K562 (cell line): ENCODE data around the gene CCSER2. TPM values are rescaled to one million over a fixed set of nuclear protein-coding genes. Genes with fewer than 3 reads are reported as not detected.

Source experiments
- ATAC-seq: fragments of 200-7000 bp; cut with Tn5 transposase; 3 replicates; pipeline ENCODE4 v1.9.1; 2020; ENCODE audit warnings: moderate library complexity
- BruUV-seq: library from RNA; stranded (reverse); fragments of 400-500 nt; replicated peaks from 2 replicates; lab custom pipeline; 2021; lab: Mats Ljungman, UMichigan
- CTCF ChIA-PET: fragments of 300-600 bp; formaldehyde crosslinking; extraction: SDS; loops from one replicate; lab custom pipeline; 2021; ENCODE audit warnings: low intra/inter-chr PET ratio; lab: Yijun Ruan, JAX
- POLR2A ChIA-PET: fragments of 300-600, 350-650 bp; sonication (Branson Sonifier 250); formaldehyde crosslinking; extraction: SDS; loops from one replicate; lab custom pipeline; 2021; ENCODE audit warnings: antibody characterized with exemption, inconsistent platforms; lab: Yijun Ruan, JAX
- DNase-seq, 4 experiments: peaks; one replicate each; pipeline versions ENCODE4 v3.0.0 to v3.0.0-alpha.2; 2011 to 2018; ENCODE audit warnings: low spot score in 3 of 4, mixed read lengths in 3 of 4; ENCODE audit errors: extremely low read depth in 1 of 4
- FAIRE-seq: peaks from 2 replicates; lab custom pipeline; 2011; peaks lifted over from hg19 to GRCh38; lab: Jason Lieb, UNC
- H2AFZ ChIP-seq: 2 replicates; pipeline ENCODE4 v1.6.0; 2011; ENCODE audit warnings: low read depth, low read length, control low read depth, inconsistent platforms
- H3K27ac ChIP-seq: fragments of 200-600 bp; 3 replicates; pipeline ENCODE4 v1.8.0; 2011; ENCODE audit warnings: low read depth, mild to moderate bottlenecking, control low read depth, inconsistent platforms, low read length, moderate library complexity, mixed read lengths; ENCODE audit errors: extremely low read depth
- H3K27me3 ChIP-seq, 2 experiments: fragments of 300-600 bp in 1 of 2; 2 replicates in 1 of 2; 3 replicates in 1 of 2; pipeline versions ENCODE4 v1.6.0 to v1.8.0; 2011; ENCODE audit warnings: inconsistent platforms in 2 of 2, low read length in 2 of 2, mild to moderate bottlenecking in 1 of 2, mixed read lengths in 1 of 2, moderate library complexity in 1 of 2; ENCODE audit not compliant: control insufficient read depth in 2 of 2, insufficient read depth in 2 of 2
- H3K36me3 ChIP-seq: fragments of 300-600 bp; 3 replicates; pipeline ENCODE4 v1.8.0; 2011; ENCODE audit warnings: mild to moderate bottlenecking, low read length, inconsistent platforms; ENCODE audit not compliant: control insufficient read depth, insufficient read depth
- H3K4me1 ChIP-seq, 2 experiments: fragments of 200-600 bp in 1 of 2; replicated peaks in 1 of 2; 2 replicates in 1 of 2; 3 replicates in 1 of 2; pipeline versions ENCODE4 v1.5.1 to v1.8.0; 2011; ENCODE audit warnings: inconsistent platforms in 2 of 2, low read length in 2 of 2, mild to moderate bottlenecking in 1 of 2, mixed read lengths in 1 of 2, moderate library complexity in 1 of 2; ENCODE audit not compliant: control insufficient read depth in 2 of 2, insufficient read depth in 2 of 2
- H3K4me2 ChIP-seq: 2 replicates; pipeline ENCODE4 v1.6.1; 2011; ENCODE audit warnings: low read length, control low read depth, inconsistent platforms, mixed read lengths; ENCODE audit not compliant: insufficient read depth
- H3K4me3 ChIP-seq: fragments of 200-600 bp; sonication (generic), shearing (Covaris generic); 2 replicates; pipeline ENCODE4 v1.5.1; 2016; ENCODE audit warnings: control low read depth, inconsistent platforms
- H3K79me2 ChIP-seq: fragments of 200-600 bp; 3 replicates; pipeline ENCODE4 v1.8.0; 2011; ENCODE audit warnings: low read length, inconsistent platforms; ENCODE audit not compliant: control insufficient read depth, insufficient read depth
- H3K9ac ChIP-seq, 2 experiments: 2 replicates each; pipeline versions ENCODE4 v1.6.0 to v1.6.1; 2011; ENCODE audit warnings: low read depth in 2 of 2, low read length in 2 of 2, control low read depth in 1 of 2, inconsistent platforms in 1 of 2, mild to moderate bottlenecking in 1 of 2, mixed read lengths in 1 of 2; ENCODE audit not compliant: insufficient read depth in 1 of 2
- H3K9me1 ChIP-seq: one replicate; pipeline ENCODE4 v1.6.0; 2011; ENCODE audit warnings: inconsistent platforms, mild to moderate bottlenecking, low read length, moderate library complexity; ENCODE audit not compliant: control insufficient read depth, insufficient read depth
- H3K9me3 ChIP-seq: replicated peaks from 2 replicates; pipeline ENCODE4 v1.5.1; 2011; ENCODE audit warnings: low read depth, low read length, inconsistent platforms; ENCODE audit not compliant: control insufficient read depth, insufficient read depth
- H4K20me1 ChIP-seq: replicated peaks from 2 replicates; pipeline ENCODE4 v1.6.1; 2011; ENCODE audit warnings: low read length, inconsistent platforms, mixed read lengths; ENCODE audit not compliant: control insufficient read depth, insufficient read depth
- BDP1 ChIP-seq: IDR thresholded peaks from 3 replicates; pipeline ENCODE4 v1.6.1; 2011; ENCODE audit not compliant: insufficient read length, insufficient read depth
- GTF3C2 ChIP-seq: IDR thresholded peaks from 3 replicates; pipeline ENCODE4 v1.6.1; 2011; ENCODE audit warnings: borderline replicate concordance, mild to moderate bottlenecking, moderate library complexity; ENCODE audit not compliant: insufficient read length; ENCODE audit errors: extremely low read depth
- SMC3 ChIP-seq: conservative IDR thresholded peaks from 2 replicates; pipeline ENCODE4 v1.6.1; 2011; ENCODE audit warnings: low read depth, low read length, improper control_type of control experiment; ENCODE audit not compliant: insufficient read depth
- TFAM ChIP-seq: fragments of 250-450 bp; sonication (Bioruptor Pico); conservative IDR thresholded peaks from 2 replicates; pipeline ENCODE4 v1.5.0; 2021; ENCODE audit warnings: mild to moderate bottlenecking, moderate library complexity
- ZC3H11A ChIP-seq: IDR thresholded peaks from 2 replicates; pipeline ENCODE4 v1.6.1; 2012; ENCODE audit warnings: low read depth, low read length, improper control_type of control experiment
- ZNF431 ChIP-seq: sonication (generic); formaldehyde crosslinking; IDR thresholded peaks from 2 replicates; pipeline ENCODE4 v1.8.0; 2022; ENCODE audit warnings: mild to moderate bottlenecking, missing genetic modification reagents
- ZNF551 ChIP-seq: fragments of 250-450 bp; sonication (Bioruptor Pico); IDR thresholded peaks from 2 replicates; pipeline ENCODE4 v1.5.0; 2021; ENCODE audit warnings: mild to moderate bottlenecking, moderate library complexity
- ZNF644 ChIP-seq: fragments of 200-800 bp; sonication (Bioruptor generic); IDR thresholded peaks from 2 replicates; pipeline ENCODE4 v1.6.1; 2016; ENCODE audit warnings: low read depth, missing genetic modification characterization, missing compliant biosample characterization
- WGBS: fragments of 100-300 bp; shearing (Covaris generic); methylation state at CpG from one replicate; pipeline ENCODE4 v1.1.6; 2016; ENCODE audit warnings: low coverage, mixed read lengths; ENCODE audit not compliant: insufficient coverage; ENCODE audit errors: missing lambda C conversion rate; 5-methylcytosine and 5-hydroxymethylcytosine counted together
- in situ Hi-C: fragments of 300-500 bp; cut with MboI; formaldehyde crosslinking; loops from 4 replicates; pipeline ENCODE4 v1.15.0; 2018; ENCODE audit warnings: inconsistent platforms, mixed read lengths
- intact Hi-C: fragments of 100-400 bp; cut with micrococcal nuclease; formaldehyde crosslinking; loops from 2 replicates; pipeline ENCODE4 v1.14.2; 2022
- polyA plus RNA-seq, 8 experiments: library from polyadenylated mRNA; depleted of rRNA in 4 of 8; stranded (reverse) in 5 of 8; unstranded in 3 of 8; fragments of >200 nt; fragmentation: Nextera tagmentation in 2 of 8; fragmentation: Illumina TruSeq in 1 of 8; extraction: Ambion mirVana in 2 of 8; extraction: Trizol in 1 of 8; gene quantifications; 2 replicates each; pipeline versions ENCODE4 v1.2.1 to v1.2.3, GENCODE V29; 2011 to 2014; ENCODE audit warnings: inconsistent platforms in 1 of 8, missing spikeins in 1 of 8
- total RNA-seq, 7 experiments: library from RNA; depleted of rRNA in 6 of 7; stranded (reverse); fragments of >200 nt in 6 of 7; fragmentation: Illumina TruSeq in 2 of 7; extraction: Trizol in 2 of 7; gene quantifications; 2 replicates each; pipeline versions ENCODE4 v1.2.1 to v1.2.3, GENCODE V29; 2011 to 2021; ENCODE audit warnings: low replicate concordance in 1 of 7
- TF ChIP-seq, protein P1 (sequence below): fragments of 250-450 bp; sonication (Bioruptor Pico); IDR thresholded peaks from 2 replicates; pipeline ENCODE4 v1.8.0; 2021; ENCODE audit warnings: moderate library complexity, mild to moderate bottlenecking, inconsistent platforms

Gene CCSER2
- total and polyA plus RNA-seq, 9 of the 15 experiments (the other 6 are each of a cell fraction or from before 2014, with no cell fraction given): 2.7 to 15.1 (median 9.7) TPM

DNA sequence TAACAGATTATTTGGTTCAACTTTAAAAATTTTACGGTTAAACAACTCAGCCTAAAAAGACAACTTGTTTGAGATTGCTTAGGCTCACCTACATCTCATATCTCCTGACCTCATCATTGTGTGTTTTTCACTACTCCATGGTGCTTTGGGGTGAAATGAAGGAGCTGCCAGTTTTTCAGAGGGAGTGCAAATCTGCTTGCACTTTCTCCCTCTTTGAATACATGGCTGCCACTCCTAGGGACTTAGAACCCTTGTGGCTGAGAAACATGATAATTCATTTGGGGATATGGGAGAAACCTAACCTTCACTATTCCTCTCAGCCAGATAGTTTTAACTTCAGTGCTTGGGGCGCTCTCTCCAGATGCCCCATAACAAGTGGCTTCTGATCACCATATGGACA lies 2.7 kb downstream of the CCSER2 start:
- intact Hi-C loops (no loop called here), in situ Hi-C loops (no loop called here)
- Histone ChIP-seq H2AFZ (no peak overlapping the region), H3K9me1 (no peaks in the 10 kb centered on the region), H4K20me1 (peaks cover 7% of the 10 kb centered on the region; the same call in 1 of the 2 replicates), H3K9ac (no peak overlapping the region), H3K36me3 (no peaks in the 10 kb centered on the region), H3K27me3 (no peaks in the 10 kb centered on the region), H3K4me2 (no peak overlapping the region), H3K4me3 (no peak overlapping the region), H3K27ac (no peak overlapping the region), H3K9me3 (no peaks in the 10 kb centered on the region), H3K4me1 (peaks cover 17 to 41% of the 10 kb centered on the region in 2 experiments), H3K79me2 (peaks cover 26% of the 10 kb centered on the region; the same call in 2 of the 3 replicates)
- ChIA-PET CTCF (no interaction called here), POLR2A (interaction anchor here (1.0 kb wide), 1 partner anchor 11 kb away, joined by 3 read pairs; no protein-coding TSS in a partner anchor)
- FAIRE-seq (no peak), DNase-seq (no peak), ATAC-seq (no peak)
- WGBS: 62% methylated on average over 2 of the region's 2 CpGs
- no TSS peak for BruUV-seq
- TF ChIP-seq, protein P1, sequence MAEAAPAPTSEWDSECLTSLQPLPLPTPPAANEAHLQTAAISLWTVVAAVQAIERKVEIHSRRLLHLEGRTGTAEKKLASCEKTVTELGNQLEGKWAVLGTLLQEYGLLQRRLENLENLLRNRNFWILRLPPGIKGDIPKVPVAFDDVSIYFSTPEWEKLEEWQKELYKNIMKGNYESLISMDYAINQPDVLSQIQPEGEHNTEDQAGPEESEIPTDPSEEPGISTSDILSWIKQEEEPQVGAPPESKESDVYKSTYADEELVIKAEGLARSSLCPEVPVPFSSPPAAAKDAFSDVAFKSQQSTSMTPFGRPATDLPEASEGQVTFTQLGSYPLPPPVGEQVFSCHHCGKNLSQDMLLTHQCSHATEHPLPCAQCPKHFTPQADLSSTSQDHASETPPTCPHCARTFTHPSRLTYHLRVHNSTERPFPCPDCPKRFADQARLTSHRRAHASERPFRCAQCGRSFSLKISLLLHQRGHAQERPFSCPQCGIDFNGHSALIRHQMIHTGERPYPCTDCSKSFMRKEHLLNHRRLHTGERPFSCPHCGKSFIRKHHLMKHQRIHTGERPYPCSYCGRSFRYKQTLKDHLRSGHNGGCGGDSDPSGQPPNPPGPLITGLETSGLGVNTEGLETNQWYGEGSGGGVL: no peak
- no peak for TF ChIP-seq TFAM (CRISPR knock-in tag)
- no peak for TF ChIP-seq BDP1
- no peak for TF ChIP-seq ZNF431 (CRISPR knock-in tag)
- TF ChIP-seq SMC3: no peak
- no peak for TF ChIP-seq ZNF551
- no peak for TF ChIP-seq ZC3H11A
- TF ChIP-seq ZNF644: no peak
- no peak for TF ChIP-seq GTF3C2
